ELR (cell line): ENCODE measurements around the gene SLC4A1AP.
"Not testable (repeated sequence)": the region's sequence is repeated elsewhere in the genome, so short reads cannot be mapped to it uniquely, and the experiment has no call there.

Experiments used
- DNase-seq: peaks from one replicate; pipeline ENCODE4 v3.0.0-alpha.2; 2015; ENCODE audit warnings: low read depth

The SLC4A1AP gene

GRCh38 chr2:27663285-27664153, at the start of gene SLC4A1AP, which contains the start of gene SUPT7L:
TSS of gene SLC4A1AP (plus strand) at chr2:27663889. CDS start at chr2:27663915, 26 bp downstream.
TSS of gene SUPT7L (minus strand) at chr2:27663614. CDS start at chr2:27662192, 1,422 bp downstream.
- peak; percentile 91 for DNase-seq

- no peak for DNase-seq
These were observed 49.7 kb upstream of the SLC4A1AP start for GRCh38 chr2:27613985-27614384.

GRCh38 chr2:27615316-27615715, 48.4 kb upstream of the SLC4A1AP start:
- DNase-seq = no peak

GRCh38 chr2:27621524-27621923, 42.2 kb upstream of the SLC4A1AP start:
- DNase-seq = no peak

GRCh38 chr2:27622921-27623384, 40.7 kb upstream of the SLC4A1AP start:
- DNase-seq = peak; percentile 85

- DNase-seq = no peak
These were observed 38.7 kb upstream of the SLC4A1AP start for GRCh38 chr2:27624943-27625342.

GRCh38 chr2:27626323-27626722, 37.4 kb upstream of the SLC4A1AP start:
- DNase-seq = not testable (repeated sequence)

- peak; percentile 19 for DNase-seq
These were observed 36.8 kb upstream of the SLC4A1AP start for GRCh38 chr2:27626921-27627320.

- DNase-seq = peak; percentile 92
These were observed 35.5 kb upstream of the SLC4A1AP start for GRCh38 chr2:27627963-27628766.

GRCh38 chr2:27628767-27629709, 34.7 kb upstream of the SLC4A1AP start, which contains the start of the genes CCDC121 and GPN1:
TSS of gene CCDC121 (minus strand) at chr2:27629012. CDS start at chr2:27627799, 1,213 bp downstream.
TSS of gene GPN1 (plus strand) at chr2:27629050. CDS start at chr2:27629059, 9 bp downstream.
- peak; percentile 97 for DNase-seq

GRCh38 chr2:27630257-27630656, 33.4 kb upstream of the SLC4A1AP start:
- not testable (repeated sequence) for DNase-seq

GRCh38 chr2:27634291-27634690, 29.4 kb upstream of the SLC4A1AP start:
- no peak for DNase-seq

GRCh38 chr2:27636766-27637165, 26.9 kb upstream of the SLC4A1AP start:
- peak; percentile 48 for DNase-seq

GRCh38 chr2:27638037-27638637, 25.6 kb upstream of the SLC4A1AP start:
- peak; percentile 97 for DNase-seq

- peak; percentile 88 for DNase-seq
These were observed 25.0 kb upstream of the SLC4A1AP start for GRCh38 chr2:27638709-27639108.

- no peak for DNase-seq
These were observed 22.9 kb upstream of the SLC4A1AP start for GRCh38 chr2:27640722-27641245.

- no peak for DNase-seq
These were observed 18.5 kb upstream of the SLC4A1AP start for GRCh38 chr2:27645197-27645596.

GRCh38 chr2:27647289-27647688, 16.4 kb upstream of the SLC4A1AP start:
- DNase-seq = no peak

GRCh38 chr2:27647737-27648136, 16.0 kb upstream of the SLC4A1AP start:
- DNase-seq = no peak

GRCh38 chr2:27651056-27651455, 12.6 kb upstream of the SLC4A1AP start:
- no peak for DNase-seq

- no peak for DNase-seq
These were observed 11.3 kb upstream of the SLC4A1AP start for GRCh38 chr2:27652341-27652740.
